Left ventricle myocardium superior (tissue), 1 donor: ENCODE results near the gene ANKRD2. TPM values are rescaled to one million over a fixed set of nuclear protein-coding genes. Genes with fewer than 3 reads are reported as not detected.
"Not testable (repeated sequence)": the region's sequence is repeated elsewhere in the genome, so short reads cannot be mapped to it uniquely, and the experiment has no call there.

ENCODE experiments used
- ATAC-seq: fragments of 200-7000 bp; cut with Tn5 transposase; one replicate; pipeline ENCODE4 v1.9.1; 2020; ENCODE audit warnings: mild to moderate bottlenecking, moderate library complexity
- DNase-seq: peaks from one replicate; pipeline ENCODE4 v3.0.0-alpha.2; 2020
- intact Hi-C: fragments of 100-400 bp; cut with micrococcal nuclease; formaldehyde crosslinking; loops from one replicate; pipeline ENCODE4 v1.11.0; 2022
- total RNA-seq: library from RNA; stranded (reverse); fragmentation: NEBNext Ultra II Directional; extraction: Animal tissue kit (Norgen Biotek cat#: 25700); gene quantifications from one replicate; pipeline ENCODE4 v1.2.1, GENCODE V29; 2021
- donor health status: DM: no; HTN: yes; CAD: no; lungs with severe emphysema.

ANKRD2 gene
- total RNA-seq, 1 donor from 2014 or later, result 318 TPM

- no peak for DNase-seq
- ATAC-seq, result no peak
- intact Hi-C loops, result no loop called here
These were observed 4.7 kb upstream of the ANKRD2 start for GRCh38 chr10:97567891-97568290.

- DNase-seq (peak; percentile 25), ATAC-seq (no peak)
- intact Hi-C loops, result no loop called here
These were observed 2.3 kb upstream of the ANKRD2 start for GRCh38 chr10:97570146-97570788.

- DNase-seq (peak; percentile 61), ATAC-seq (peak; percentile 20)
- intact Hi-C loops, result no loop called here
These were observed 1.6 kb upstream of the ANKRD2 start for GRCh38 chr10:97570789-97571471.

GRCh38 chr10:97571622-97572021 lies 957 bp upstream of the ANKRD2 start:
- DNase-seq (no peak), ATAC-seq (no peak)
- intact Hi-C loops, result loop anchor here (2.0 kb wide), 1 partner anchor 41 kb away; no protein-coding TSS in a partner anchor

- ATAC-seq, result peak; percentile 27
These were observed 442 bp downstream of the ANKRD2 start for GRCh38 chr10:97573021-97573420.

GRCh38 chr10:97573672-97574071 lies 1.1 kb downstream of the ANKRD2 start:
- no peak for ATAC-seq
- intact Hi-C loops, result loop anchor here (2.0 kb wide), 1 partner anchor 39 kb away; no protein-coding TSS in a partner anchor
- no peak for DNase-seq

More at GRCh38 chr10:97573021-97573420, 442 bp downstream of the ANKRD2 start:
- intact Hi-C loops, result loop anchor here (2.0 kb wide), 1 partner anchor 40 kb away; no protein-coding TSS in a partner anchor
- DNase-seq, result no peak

- intact Hi-C loops, result no loop called here
- DNase-seq (peak; percentile 75), ATAC-seq (peak; percentile 64)
These were observed 2.0 kb downstream of the ANKRD2 start for GRCh38 chr10:97574374-97575126.

- DNase-seq (no peak), ATAC-seq (peak; percentile 2)
- intact Hi-C loops, result no loop called here
These were observed 2.6 kb downstream of the ANKRD2 start for GRCh38 chr10:97575127-97575668.

GRCh38 chr10:97576487-97576886 lies 3.9 kb downstream of the ANKRD2 start:
- ATAC-seq, intact Hi-C loops, DNase-seq: not testable (repeated sequence)

GRCh38 chr10:97577701-97578100 lies 5.1 kb downstream of the ANKRD2 start:
- ATAC-seq, result no peak
- intact Hi-C loops, result no loop called here
- DNase-seq, result no peak

GRCh38 chr10:97578171-97578844 lies 5.7 kb downstream of the ANKRD2 start:
- ATAC-seq, result no peak
- intact Hi-C loops, result no loop called here
- no peak for DNase-seq

GRCh38 chr10:97580421-97581367 lies 8.1 kb downstream of the ANKRD2 start:
- no peak for ATAC-seq
- intact Hi-C loops, result no loop called here
- no peak for DNase-seq

GRCh38 chr10:97582169-97582568 lies 9.6 kb downstream of the ANKRD2 start:
- ATAC-seq, result no peak
- intact Hi-C loops, result no loop called here
- no peak for DNase-seq

- intact Hi-C loops, result no loop called here
- peak; percentile 0 for ATAC-seq
- no peak for DNase-seq
These were observed 10.9 kb downstream of the ANKRD2 start for GRCh38 chr10:97583476-97583875.

- peak; percentile 85 for ATAC-seq
- peak; percentile 92 for DNase-seq
- intact Hi-C loops, result no loop called here
These were observed 11.7 kb downstream of the ANKRD2 start, which contains the start of gene HOGA1 for GRCh38 chr10:97584060-97584797. TSS of gene HOGA1 (plus strand) at chr10:97584389. CDS start at chr10:97584704, 315 bp downstream.

GRCh38 chr10:97584798-97585438 lies 12.3 kb downstream of the ANKRD2 start:
- DNase-seq, result peak; percentile 60
- peak; percentile 62 for ATAC-seq
- intact Hi-C loops, result no loop called here

GRCh38 chr10:97585439-97585811 lies 12.8 kb downstream of the ANKRD2 start:
- ATAC-seq (peak; percentile 3), DNase-seq (no peak)
- intact Hi-C loops, result no loop called here
